Omental fat pad (tissue), 4 donors: ENCODE results near the gene PTOV1. TPM values are rescaled to one million over a fixed set of nuclear protein-coding genes. Genes with fewer than 3 reads are reported as not detected.
"Not testable (repeated sequence)": the region's sequence is repeated elsewhere in the genome, so short reads cannot be mapped to it uniquely, and the experiment has no call there.

ENCODE experiments used
- ATAC-seq: fragments of 150-250 bp; one replicate; pipeline ENCODE4 v1.9.1; 2016; ENCODE audit warnings: mild to moderate bottlenecking, moderate library complexity; ENCODE audit not compliant: low FRiP score
- DNase-seq: peaks from one replicate; pipeline ENCODE4 v3.0.0-alpha.2; 2019; ENCODE audit warnings: low spot score
- CTCF ChIP-seq, 3 donors: fragments of 450-650 bp; IDR thresholded peaks; one replicate each; pipeline ENCODE4 v1.5.1; 2016 to 2017; ENCODE audit warnings: antibody characterized with exemption in 3 of 3, mild to moderate bottlenecking in 3 of 3, moderate library complexity in 2 of 3
- total RNA-seq, 4 donors: library from RNA; depleted of rRNA; stranded (reverse); fragments of >200 nt; gene quantifications; one replicate each; pipeline ENCODE4 v1.1.0, GENCODE V29; 2016

PTOV1 gene
- total RNA-seq, 4 donors from 2014 or later: 37.3 to 64.8 (median 58.1) TPM

GRCh38 chr19:49818649-49819370 lies 32.1 kb upstream of the PTOV1 start:
- DNase-seq (no peak), ATAC-seq (no peak)
- TF ChIP-seq CTCF (IDR thresholded peaks at IDR 0.05): no peak

GRCh38 chr19:49819452-49820115 lies 31.4 kb upstream of the PTOV1 start:
- not testable (repeated sequence) for ATAC-seq, DNase-seq

- TF ChIP-seq CTCF (IDR thresholded peaks at IDR 0.05): no peak
- DNase-seq: no peak
Observed at GRCh38 chr19:49820125-49820524, 30.8 kb upstream of the PTOV1 start.

GRCh38 chr19:49823472-49823871 lies 27.5 kb upstream of the PTOV1 start:
- TF ChIP-seq CTCF (IDR thresholded peaks at IDR 0.05): no peak
- ATAC-seq (no peak), DNase-seq (no peak)

More at GRCh38 chr19:49820125-49820524, 30.8 kb upstream of the PTOV1 start:
- ATAC-seq: no peak

- DNase-seq (no peak), ATAC-seq (no peak)
- no peak for TF ChIP-seq CTCF (IDR thresholded peaks at IDR 0.05)
Observed at GRCh38 chr19:49824662-49825061, 26.3 kb upstream of the PTOV1 start.

GRCh38 chr19:49827034-49827433 lies 23.9 kb upstream of the PTOV1 start:
- TF ChIP-seq CTCF (IDR thresholded peaks at IDR 0.05): no peak
- ATAC-seq: no peak
- no peak for DNase-seq

GRCh38 chr19:49829200-49829599 lies 21.8 kb upstream of the PTOV1 start:
- DNase-seq (no peak), ATAC-seq (no peak)
- TF ChIP-seq CTCF (IDR thresholded peaks at IDR 0.05): no peak
